Measurements from ENCODE around the gene HRH1.

- TF ChIP-seq, protein P1, sequence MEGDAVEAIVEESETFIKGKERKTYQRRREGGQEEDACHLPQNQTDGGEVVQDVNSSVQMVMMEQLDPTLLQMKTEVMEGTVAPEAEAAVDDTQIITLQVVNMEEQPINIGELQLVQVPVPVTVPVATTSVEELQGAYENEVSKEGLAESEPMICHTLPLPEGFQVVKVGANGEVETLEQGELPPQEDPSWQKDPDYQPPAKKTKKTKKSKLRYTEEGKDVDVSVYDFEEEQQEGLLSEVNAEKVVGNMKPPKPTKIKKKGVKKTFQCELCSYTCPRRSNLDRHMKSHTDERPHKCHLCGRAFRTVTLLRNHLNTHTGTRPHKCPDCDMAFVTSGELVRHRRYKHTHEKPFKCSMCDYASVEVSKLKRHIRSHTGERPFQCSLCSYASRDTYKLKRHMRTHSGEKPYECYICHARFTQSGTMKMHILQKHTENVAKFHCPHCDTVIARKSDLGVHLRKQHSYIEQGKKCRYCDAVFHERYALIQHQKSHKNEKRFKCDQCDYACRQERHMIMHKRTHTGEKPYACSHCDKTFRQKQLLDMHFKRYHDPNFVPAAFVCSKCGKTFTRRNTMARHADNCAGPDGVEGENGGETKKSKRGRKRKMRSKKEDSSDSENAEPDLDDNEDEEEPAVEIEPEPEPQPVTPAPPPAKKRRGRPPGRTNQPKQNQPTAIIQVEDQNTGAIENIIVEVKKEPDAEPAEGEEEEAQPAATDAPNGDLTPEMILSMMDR (IDR thresholded peaks at IDR 0.05) = no peak
- TF ChIP-seq POLR2A (IDR thresholded peaks at IDR 0.05) = no peak
These were observed 67.6 kb downstream of the HRH1 start for GRCh38 chr3:11221818-11222415.
